ENCODE data around the gene NUP160.
A peak's percentile ranks its signal among the peaks of the same experiment; 100 is the strongest.

Gene NUP160

DNA sequence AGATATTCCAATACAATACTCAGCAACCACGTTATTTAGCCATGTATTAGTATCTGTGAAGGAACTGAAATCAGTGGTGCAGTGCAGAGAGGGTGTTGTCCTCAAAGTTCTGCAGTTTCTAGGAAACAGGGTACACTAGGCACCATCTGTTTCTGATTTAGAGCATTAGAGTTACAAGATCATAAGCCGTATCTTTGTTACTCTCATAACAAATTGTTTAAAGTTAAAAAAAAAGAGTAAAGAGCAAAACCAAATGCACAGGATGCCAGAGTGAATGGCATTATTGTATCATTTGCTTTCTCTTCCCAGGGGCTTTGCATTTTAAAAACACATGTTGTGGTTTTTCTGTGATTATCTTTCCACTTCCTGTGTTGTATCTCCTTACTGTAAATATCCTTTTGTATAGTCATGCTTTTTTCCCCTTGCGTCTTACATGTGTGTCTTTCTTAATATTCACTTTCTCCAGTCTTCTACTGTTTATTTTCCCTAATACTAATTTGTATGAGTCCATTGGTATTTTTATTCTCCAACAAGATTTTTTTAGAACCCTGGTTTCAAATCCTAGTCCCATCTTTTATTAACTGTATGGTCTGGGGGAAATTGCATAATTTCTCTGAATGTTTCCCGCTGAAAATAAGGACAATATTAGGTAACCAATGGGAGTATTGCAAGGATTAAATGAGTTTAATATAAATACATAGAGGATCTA, 15.2 kb upstream of the NUP160 start:
- no peak overlapping the region for H3K4me3 Mint-ChIP-seq
- H3K4me1 Mint-ChIP-seq, result peaks cover 12% of the 10 kb centered on the region
- H3K36me3 Mint-ChIP-seq (ENCODE audit: low read depth), result no peaks in the 10 kb centered on the region
- peak overlapping the region; percentile 30 to 35 (median 35) for H3K27ac Mint-ChIP-seq
- H3K9me3 Mint-ChIP-seq, result no peaks in the 10 kb centered on the region
- TF ChIP-seq, protein P1, sequence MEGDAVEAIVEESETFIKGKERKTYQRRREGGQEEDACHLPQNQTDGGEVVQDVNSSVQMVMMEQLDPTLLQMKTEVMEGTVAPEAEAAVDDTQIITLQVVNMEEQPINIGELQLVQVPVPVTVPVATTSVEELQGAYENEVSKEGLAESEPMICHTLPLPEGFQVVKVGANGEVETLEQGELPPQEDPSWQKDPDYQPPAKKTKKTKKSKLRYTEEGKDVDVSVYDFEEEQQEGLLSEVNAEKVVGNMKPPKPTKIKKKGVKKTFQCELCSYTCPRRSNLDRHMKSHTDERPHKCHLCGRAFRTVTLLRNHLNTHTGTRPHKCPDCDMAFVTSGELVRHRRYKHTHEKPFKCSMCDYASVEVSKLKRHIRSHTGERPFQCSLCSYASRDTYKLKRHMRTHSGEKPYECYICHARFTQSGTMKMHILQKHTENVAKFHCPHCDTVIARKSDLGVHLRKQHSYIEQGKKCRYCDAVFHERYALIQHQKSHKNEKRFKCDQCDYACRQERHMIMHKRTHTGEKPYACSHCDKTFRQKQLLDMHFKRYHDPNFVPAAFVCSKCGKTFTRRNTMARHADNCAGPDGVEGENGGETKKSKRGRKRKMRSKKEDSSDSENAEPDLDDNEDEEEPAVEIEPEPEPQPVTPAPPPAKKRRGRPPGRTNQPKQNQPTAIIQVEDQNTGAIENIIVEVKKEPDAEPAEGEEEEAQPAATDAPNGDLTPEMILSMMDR (IDR thresholded peaks at IDR 0.05; ENCODE audit: unreplicated experiment in 3 of 3), result no peak
- H3K27me3 Mint-ChIP-seq (ENCODE audit: low read depth), result no peaks in the 10 kb centered on the region

DNA sequence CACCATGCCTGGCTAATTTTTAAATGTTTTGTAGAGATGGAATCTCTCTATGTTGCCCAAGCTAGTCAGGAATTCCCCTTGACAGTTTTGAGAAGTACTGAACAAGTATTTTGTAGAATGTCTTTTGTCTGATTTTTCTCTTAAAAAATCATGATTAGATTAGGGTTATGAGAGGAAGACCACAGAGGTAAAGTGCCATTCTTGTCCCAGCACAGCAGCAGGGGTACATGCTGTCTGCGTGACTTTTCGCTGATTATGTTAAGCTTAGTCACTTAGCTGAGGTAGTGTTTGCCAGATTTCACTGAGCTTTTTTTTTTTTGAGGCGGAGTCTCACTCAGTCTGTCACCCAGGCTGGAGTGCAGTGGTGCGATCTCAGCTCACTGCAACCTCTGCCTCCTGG, 13.6 kb upstream of the NUP160 start:
- Mint-ChIP-seq H3K4me3 (no peak overlapping the region), H3K27me3 (ENCODE audit: low read depth) (no peaks in the 10 kb centered on the region), H3K27ac (no peak overlapping the region), H3K36me3 (ENCODE audit: low read depth) (no peaks in the 10 kb centered on the region), H3K4me1 (peaks cover 12% of the 10 kb centered on the region), H3K9me3 (no peaks in the 10 kb centered on the region)
- TF ChIP-seq, protein P1 (IDR thresholded peaks at IDR 0.05; ENCODE audit: unreplicated experiment in 3 of 3), result no peak

DNA sequence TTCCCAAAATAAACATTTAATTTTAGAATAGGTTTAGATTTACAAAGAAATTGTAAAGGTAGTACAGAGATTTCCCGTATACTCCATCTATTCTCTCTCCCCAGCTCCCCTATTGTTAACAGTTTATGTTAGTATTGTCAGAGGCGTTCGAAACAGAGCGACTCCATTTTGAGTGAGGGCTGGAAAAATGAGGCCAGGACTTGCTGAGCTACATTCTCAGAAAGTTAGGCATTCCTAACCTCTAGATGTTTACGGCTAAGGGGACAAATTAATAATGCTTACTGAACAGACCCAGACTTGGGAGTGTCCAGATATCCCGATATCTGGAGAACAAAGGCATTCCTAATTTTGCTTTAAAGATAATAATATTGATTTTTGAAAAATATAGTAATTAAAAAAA, 12.4 kb upstream of the NUP160 start:
- Mint-ChIP-seq H3K27ac (no peak overlapping the region), H3K9me3 (no peaks in the 10 kb centered on the region), H3K4me3 (no peak overlapping the region), H3K27me3 (ENCODE audit: low read depth) (no peaks in the 10 kb centered on the region), H3K36me3 (ENCODE audit: low read depth) (no peaks in the 10 kb centered on the region), H3K4me1 (peaks cover 12% of the 10 kb centered on the region)
- TF ChIP-seq, protein P1 (IDR thresholded peaks at IDR 0.05; ENCODE audit: unreplicated experiment in 3 of 3), result no peak

DNA sequence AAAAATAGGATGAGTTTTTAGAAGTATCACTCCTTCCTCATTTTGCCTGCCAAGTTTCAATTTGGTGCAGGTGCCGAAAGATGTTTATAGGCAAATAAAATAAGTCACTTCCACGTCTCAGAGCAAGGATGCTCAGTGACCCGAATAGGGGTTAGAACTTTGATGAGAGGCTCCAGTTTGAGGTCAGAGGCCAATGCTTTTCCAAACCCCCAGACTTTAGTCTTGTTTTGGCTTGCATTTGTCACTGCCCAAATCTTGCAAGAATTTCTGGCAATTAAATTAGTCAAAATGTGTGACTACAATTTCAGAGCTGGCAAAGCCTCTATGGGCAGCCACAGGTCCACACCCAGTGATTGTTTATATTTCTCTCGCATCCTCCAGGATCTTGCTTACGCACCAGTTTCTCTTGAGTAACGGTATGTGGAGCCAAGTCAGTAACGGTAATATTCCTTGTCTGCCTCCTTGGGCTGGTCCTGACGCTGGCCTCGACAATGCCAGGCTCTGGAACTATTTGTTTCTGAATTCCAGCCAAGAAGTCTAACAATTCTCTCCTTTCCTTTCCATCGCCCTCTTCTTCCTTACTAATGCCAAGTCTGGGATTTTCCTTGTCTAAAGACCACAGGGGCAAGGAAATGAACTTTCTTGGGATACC, 9.9 kb upstream of the NUP160 start:
- Mint-ChIP-seq H3K4me1 (peaks cover under 1% of the 10 kb centered on the region), H3K27ac (no peak overlapping the region), H3K27me3 (ENCODE audit: low read depth) (no peaks in the 10 kb centered on the region), H3K36me3 (ENCODE audit: low read depth) (no peaks in the 10 kb centered on the region), H3K9me3 (no peaks in the 10 kb centered on the region), H3K4me3 (no peak overlapping the region)
- TF ChIP-seq, protein P1 (IDR thresholded peaks at IDR 0.05; ENCODE audit: unreplicated experiment in 3 of 3), result no peak

DNA sequence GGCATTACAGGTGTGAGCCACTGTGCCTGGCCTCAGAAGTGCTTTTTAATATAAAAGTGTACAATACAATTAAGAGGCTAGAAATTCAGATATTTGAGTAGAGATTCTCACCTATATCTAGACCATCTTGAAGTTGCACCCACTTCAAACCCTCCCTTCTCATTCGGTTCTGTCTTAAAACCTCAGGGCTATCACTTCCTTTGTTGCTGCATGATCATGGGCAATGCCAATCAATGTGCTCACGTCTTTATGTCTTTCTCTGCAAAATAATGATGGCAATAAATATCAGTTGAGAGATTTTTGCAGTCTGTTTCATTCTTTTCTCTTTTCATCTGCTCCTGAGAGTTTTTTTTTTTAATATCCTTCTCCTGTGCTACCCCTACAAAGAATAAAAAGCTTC, 9.3 kb upstream of the NUP160 start:
- H3K27me3 Mint-ChIP-seq (ENCODE audit: low read depth), result no peaks in the 10 kb centered on the region
- no peak overlapping the region for H3K4me3 Mint-ChIP-seq
- TF ChIP-seq, protein P1 (IDR thresholded peaks at IDR 0.05; ENCODE audit: unreplicated experiment in 3 of 3), result no peak
- no peaks in the 10 kb centered on the region for H3K36me3 Mint-ChIP-seq (ENCODE audit: low read depth)
- no peak overlapping the region for H3K27ac Mint-ChIP-seq
- H3K4me1 Mint-ChIP-seq, result no peaks in the 10 kb centered on the region
- no peaks in the 10 kb centered on the region for H3K9me3 Mint-ChIP-seq

DNA sequence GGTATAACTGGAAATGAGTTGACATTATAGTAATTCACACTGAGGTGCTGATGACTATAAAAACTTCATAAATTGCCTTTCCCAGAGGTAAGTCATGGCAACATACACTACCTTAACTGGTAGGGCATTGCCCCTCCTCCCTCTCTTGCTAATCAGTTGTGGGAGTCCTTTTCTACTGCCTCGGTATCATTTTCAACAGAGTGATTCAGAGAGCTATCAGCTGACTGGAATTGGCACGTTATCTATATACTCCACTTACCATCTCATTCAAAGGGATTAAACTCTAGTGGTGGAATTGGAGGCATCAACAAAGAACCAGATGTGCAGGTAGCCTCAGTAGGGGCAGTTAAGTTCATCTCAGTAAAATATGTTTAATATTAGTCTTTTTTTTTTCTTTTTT, 8.0 kb upstream of the NUP160 start:
- Mint-ChIP-seq H3K27me3 (ENCODE audit: low read depth) (no peaks in the 10 kb centered on the region), H3K27ac (peak overlapping the region in 1 of 3 experiments; percentile 41), H3K4me1 (no peaks in the 10 kb centered on the region), H3K9me3 (no peaks in the 10 kb centered on the region), H3K4me3 (no peak overlapping the region), H3K36me3 (ENCODE audit: low read depth) (no peaks in the 10 kb centered on the region)
- TF ChIP-seq, protein P1 (IDR thresholded peaks at IDR 0.05; ENCODE audit: unreplicated experiment in 3 of 3), result no peak
